HEK293 (cell line): ENCODE data around the gene IZUMO2.
"Not testable (repeated sequence)": the region's sequence is repeated elsewhere in the genome, so short reads cannot be mapped to it uniquely, and the experiment has no call there.

Experiments
- KLF10 ChIP-seq: fragments of 450-650 bp; IDR thresholded peaks from 2 replicates; pipeline ENCODE4 v1.5.1; 2018; ENCODE audit warnings: missing biosample characterization, mild to moderate bottlenecking, missing genetic modification characterization
- SALL2 ChIP-seq: fragments of 450-650 bp; formaldehyde crosslinking; IDR thresholded peaks from 2 replicates; pipeline ENCODE4 v1.5.0; 2017; ENCODE audit warnings: missing biosample characterization, mild to moderate bottlenecking, missing genetic modification characterization, borderline replicate concordance
- ZNF133 ChIP-seq: fragments of 450-650 bp; formaldehyde crosslinking; IDR thresholded peaks from 2 replicates; pipeline ENCODE4 v1.5.1; 2016; ENCODE audit warnings: missing biosample characterization, missing genetic modification characterization
- ZNF202 ChIP-seq: fragments of 450-650 bp; formaldehyde crosslinking; IDR thresholded peaks from 2 replicates; pipeline ENCODE4 v1.5.1; 2016; ENCODE audit warnings: missing biosample characterization, missing genetic modification characterization, borderline replicate concordance
- ZNF416 ChIP-seq: fragments of 450-650 bp; formaldehyde crosslinking; IDR thresholded peaks from 2 replicates; pipeline ENCODE4 v1.5.1; 2016; ENCODE audit warnings: missing biosample characterization, missing genetic modification characterization
- TF ChIP-seq, protein P1 (sequence below): fragments of 450-650 bp; formaldehyde crosslinking; IDR thresholded peaks from 2 replicates; pipeline ENCODE4 v1.5.1; 2016; ENCODE audit warnings: missing biosample characterization, missing genetic modification characterization
- TF ChIP-seq, protein P2 (sequence below): fragments of 450-650 bp; formaldehyde crosslinking; IDR thresholded peaks from 2 replicates; pipeline ENCODE4 v1.5.1; 2016; ENCODE audit warnings: missing biosample characterization, missing genetic modification characterization, borderline replicate concordance

DNA sequence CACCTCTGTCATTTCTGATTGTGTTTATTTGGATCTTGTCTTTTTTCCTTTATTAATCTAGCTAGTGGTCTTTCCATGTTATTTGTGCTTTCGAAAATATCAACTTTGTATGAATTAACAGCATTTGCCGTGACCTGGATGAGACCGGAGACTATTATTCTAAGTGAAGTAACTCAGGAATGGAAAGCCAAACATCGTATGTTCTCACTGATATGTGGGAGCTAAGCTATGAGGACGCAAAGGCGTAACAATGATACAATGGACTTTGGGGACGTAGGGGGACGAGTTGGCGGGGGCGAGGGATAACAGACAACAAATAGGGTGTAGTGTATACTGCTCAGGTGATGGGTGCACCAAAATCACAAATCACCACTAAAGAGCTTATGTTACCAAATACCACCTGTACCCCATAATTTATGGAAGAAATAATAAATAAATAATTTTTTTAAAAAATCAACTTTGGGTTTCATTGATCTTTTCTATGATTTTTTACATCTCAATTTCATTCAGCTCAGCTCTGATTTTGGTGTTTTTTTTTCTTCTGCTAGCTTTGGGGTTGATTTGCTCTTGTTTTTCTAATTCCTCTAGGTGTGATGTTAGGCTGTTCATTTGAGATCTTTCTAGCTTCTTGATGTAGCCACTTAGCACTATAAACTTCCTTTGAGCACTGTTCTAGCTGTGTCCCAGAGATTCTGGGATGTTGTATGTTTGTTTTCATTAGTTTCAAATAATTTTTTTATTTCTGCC is 27.1 kb downstream of the IZUMO2 start:
- not testable (repeated sequence) for TF ChIP-seq ZNF133; ZNF416 (tag by site-specific recombination); KLF10 (tag by site-specific recombination); ZNF202 (tag by site-specific recombination); SALL2 (tag by site-specific recombination)
- TF ChIP-seq, protein P1, sequence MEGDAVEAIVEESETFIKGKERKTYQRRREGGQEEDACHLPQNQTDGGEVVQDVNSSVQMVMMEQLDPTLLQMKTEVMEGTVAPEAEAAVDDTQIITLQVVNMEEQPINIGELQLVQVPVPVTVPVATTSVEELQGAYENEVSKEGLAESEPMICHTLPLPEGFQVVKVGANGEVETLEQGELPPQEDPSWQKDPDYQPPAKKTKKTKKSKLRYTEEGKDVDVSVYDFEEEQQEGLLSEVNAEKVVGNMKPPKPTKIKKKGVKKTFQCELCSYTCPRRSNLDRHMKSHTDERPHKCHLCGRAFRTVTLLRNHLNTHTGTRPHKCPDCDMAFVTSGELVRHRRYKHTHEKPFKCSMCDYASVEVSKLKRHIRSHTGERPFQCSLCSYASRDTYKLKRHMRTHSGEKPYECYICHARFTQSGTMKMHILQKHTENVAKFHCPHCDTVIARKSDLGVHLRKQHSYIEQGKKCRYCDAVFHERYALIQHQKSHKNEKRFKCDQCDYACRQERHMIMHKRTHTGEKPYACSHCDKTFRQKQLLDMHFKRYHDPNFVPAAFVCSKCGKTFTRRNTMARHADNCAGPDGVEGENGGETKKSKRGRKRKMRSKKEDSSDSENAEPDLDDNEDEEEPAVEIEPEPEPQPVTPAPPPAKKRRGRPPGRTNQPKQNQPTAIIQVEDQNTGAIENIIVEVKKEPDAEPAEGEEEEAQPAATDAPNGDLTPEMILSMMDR = not testable (repeated sequence)
- TF ChIP-seq, protein P2, sequence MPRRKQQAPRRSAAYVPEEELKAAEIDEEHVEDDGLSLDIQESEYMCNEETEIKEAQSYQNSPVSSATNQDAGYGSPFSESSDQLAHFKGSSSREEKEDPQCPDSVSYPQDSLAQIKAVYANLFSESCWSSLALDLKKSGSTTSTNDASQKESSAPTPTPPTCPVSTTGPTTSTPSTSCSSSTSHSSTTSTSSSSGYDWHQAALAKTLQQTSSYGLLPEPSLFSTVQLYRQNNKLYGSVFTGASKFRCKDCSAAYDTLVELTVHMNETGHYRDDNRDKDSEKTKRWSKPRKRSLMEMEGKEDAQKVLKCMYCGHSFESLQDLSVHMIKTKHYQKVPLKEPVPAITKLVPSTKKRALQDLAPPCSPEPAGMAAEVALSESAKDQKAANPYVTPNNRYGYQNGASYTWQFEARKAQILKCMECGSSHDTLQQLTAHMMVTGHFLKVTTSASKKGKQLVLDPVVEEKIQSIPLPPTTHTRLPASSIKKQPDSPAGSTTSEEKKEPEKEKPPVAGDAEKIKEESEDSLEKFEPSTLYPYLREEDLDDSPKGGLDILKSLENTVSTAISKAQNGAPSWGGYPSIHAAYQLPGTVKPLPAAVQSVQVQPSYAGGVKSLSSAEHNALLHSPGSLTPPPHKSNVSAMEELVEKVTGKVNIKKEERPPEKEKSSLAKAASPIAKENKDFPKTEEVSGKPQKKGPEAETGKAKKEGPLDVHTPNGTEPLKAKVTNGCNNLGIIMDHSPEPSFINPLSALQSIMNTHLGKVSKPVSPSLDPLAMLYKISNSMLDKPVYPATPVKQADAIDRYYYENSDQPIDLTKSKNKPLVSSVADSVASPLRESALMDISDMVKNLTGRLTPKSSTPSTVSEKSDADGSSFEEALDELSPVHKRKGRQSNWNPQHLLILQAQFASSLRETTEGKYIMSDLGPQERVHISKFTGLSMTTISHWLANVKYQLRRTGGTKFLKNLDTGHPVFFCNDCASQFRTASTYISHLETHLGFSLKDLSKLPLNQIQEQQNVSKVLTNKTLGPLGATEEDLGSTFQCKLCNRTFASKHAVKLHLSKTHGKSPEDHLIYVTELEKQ (tag by site-specific recombination) = not testable (repeated sequence)
